Daoy (cell line): Measurements from ENCODE around the gene EIF5AL1. TPM values are rescaled to one million over a fixed set of nuclear protein-coding genes. Genes with fewer than 3 reads are reported as not detected.
A peak's percentile ranks its signal among the peaks of the same experiment; 100 is the strongest.
"Not testable (repeated sequence)": the region's sequence is repeated elsewhere in the genome, so short reads cannot be mapped to it uniquely, and the experiment has no call there.

ENCODE experiments used
- DNase-seq: peaks from one replicate; pipeline ENCODE4 v3.0.0-alpha.2; 2015; ENCODE audit warnings: low read depth
- total RNA-seq: library from RNA; depleted of rRNA; stranded (reverse); fragments of >200 nt; shearing (Covaris generic); gene quantifications from 2 replicates; pipeline ENCODE4 v1.2.3, GENCODE V29; 2014

EIF5AL1 gene
- total RNA-seq, 1 experiment from 2014 or later, result 0.57 TPM

DNA sequence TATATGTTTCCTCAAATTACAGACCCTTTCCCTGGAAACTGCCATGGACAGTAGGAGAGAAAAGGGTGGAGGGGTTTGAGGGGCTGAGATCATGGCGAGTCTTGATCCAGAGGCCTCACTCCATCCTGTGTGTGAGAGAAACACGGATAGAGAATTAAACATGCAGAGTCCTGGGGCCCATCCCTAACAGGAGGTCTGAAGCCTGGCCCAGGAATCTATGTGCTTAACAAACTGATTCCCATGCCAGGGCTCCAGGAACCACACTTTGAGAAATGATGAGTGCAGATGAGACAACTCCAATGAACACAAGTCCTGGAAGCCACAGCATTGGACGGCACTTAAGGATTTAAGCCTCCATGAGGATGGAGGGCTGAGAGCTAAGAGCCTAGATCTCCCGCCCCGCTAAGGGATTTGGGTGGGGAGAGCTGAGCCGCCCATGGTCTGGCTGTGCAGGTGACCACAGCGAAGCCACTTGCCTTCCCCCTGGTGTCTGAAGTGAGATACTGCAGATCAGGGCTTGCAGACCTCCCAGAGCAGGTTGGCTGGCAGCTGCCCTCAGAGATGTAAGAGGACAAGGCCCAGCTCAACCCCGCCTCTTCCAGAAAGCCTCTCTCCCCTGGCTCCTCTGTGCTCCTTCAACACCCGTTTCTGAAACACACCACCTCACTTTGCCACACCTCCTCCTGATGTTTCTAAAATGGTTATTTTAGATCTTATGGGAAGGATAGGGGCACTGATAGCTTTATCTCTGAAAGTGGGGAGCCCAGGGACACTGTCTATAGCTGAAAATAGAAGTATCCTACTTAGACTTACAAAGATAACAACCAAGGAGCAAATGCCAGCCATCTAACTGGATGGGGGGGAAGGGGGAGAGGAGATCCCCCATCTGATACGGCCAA, 24.8 kb upstream of the EIF5AL1 start:
- DNase-seq, result peak; percentile 65

DNA sequence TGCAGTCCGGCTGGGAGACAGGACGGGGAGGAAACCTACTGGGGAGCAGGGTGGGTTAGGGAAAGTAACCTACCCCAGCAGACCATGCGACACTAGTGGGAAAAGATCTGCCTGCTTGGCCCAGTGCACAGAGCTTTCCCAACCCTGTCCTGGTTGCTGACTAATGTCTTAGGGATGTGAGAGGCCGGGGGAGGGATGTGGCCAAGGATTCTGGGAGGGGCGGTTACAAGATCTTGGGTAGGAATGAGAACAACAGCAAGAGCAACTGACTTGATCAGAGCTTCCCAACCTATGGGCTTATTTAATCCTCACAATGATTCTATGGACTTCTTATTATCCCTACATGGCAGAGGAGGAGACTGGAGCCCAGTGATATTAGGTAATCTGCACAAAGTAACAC, 24.0 kb upstream of the EIF5AL1 start:
- peak; percentile 74 for DNase-seq

DNA sequence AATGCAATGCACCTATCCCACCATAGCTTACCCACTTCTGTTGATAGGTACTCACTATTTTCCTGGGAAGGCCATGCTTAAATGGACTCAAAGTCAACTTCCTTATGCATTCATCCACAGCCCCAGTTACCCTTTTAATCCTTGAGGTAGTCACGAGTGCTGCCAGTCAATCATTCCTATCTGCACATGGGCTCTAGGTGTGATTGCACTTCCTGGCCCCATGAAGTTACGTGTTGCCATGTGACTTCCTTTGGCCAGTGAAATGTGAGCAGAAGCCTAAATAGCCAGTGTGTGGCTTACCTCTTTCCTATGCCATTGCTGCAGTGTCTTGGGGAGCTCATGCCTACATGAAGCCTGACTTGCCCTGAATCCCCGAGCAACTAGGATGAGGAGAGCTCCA, 23.5 kb upstream of the EIF5AL1 start:
- DNase-seq, result no peak

DNA sequence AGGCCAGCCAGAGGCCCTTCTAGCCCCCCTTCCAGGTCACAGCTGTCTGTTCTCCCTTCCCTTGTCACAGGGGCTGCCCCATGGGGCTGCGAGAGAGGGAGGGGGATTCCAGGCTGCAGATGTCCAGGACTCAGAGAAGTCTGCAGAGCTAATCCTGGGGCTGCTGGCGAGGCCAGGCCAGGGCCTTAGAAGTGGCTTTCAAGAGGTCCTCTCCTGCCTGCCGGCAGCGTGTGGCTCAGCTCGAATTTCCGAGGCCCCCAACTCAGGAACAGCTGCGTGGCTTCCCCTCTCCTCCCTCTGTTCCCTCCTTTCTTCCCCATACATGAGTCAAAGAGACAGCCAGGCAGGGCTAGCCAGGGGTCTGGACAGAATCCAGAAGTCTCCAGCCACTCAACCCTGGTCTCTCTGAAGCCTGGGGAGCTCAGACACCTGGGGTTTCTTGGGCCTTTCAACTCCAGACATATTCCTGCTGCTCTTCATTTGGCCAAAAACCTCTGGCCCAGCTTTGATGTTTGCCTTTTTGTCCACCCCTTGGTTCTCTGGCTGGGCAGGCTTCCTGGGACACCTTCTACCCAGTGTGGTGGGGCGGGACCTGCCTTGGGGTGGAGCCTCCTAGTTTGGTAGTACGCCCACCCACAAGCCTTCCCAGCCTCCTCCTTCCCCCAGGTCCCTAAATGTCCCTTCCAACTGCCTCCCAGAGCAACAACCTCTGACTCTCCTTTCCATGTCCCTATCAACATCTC, 21.8 kb upstream of the EIF5AL1 start:
- DNase-seq, result no peak

DNA sequence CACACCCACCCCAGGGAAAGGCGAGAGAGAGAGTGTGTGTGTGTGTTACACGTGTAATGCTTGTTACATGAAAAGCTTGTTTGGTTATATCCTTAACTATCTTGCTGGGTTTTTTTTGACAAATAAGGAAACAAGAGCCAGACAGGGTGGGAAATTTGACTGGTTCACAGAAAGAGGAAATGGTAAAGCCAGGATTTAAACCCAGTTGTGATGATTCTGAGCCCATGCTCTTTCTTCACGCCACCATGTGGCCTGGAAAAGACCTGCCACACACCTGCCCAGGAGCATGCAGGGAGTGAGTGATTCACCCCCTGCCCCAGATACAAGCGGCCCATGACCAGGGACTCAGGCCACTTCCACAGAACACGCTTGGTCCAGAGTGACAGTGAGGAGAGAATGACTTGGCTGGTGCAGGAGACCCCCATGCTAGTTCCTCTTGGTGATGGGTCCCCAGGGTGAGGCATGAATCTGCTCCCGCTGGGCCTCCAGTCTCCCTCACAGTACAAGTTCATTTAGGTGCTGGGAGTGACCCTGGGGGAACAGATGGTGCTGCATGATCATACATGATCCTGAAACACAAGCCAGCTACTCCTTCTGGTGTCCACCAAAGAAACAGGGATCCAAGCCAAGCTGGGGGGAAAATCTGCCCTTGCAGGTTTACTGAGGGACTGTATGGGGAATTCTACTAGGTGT, 21.0 kb upstream of the EIF5AL1 start:
- DNase-seq, result no peak

DNA sequence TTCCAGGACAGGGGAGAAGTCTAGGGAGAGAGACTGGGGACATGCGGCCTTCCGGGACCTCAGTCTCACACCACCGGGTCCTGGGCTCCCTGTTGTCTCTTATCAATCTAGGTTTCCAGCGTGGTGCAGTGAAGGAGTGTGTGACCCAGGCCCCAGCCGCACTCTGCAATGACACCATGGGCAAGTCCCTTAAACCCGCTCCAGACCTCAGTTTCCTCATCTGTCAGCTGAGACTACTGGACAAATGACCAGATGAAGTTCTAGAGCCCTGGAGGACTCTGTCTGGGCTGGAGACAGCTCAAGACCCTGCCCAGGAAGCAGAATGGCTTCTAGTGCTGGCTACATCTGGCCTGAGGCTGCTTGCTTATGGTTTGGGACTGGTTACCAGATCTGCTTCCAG, 20.1 kb upstream of the EIF5AL1 start:
- no peak for DNase-seq

DNA sequence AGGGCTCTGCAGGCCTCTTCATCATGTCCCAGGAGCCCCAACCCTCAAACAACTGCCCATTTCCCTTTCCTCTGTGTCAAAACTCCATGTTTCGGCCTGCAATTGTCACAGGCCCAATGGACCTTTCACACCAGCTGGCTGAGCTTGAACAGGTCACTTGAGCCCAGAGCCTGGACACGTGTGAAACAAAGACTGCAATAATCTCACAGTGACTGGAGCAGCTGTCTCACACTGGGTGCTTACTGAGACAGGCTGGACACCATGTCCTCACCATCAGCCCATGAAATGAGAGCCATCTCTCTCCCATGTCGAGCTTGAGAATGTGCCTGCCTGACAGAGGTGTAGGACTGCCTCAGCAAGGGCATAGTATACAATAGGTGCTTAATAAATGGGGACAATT, 19.5 kb upstream of the EIF5AL1 start:
- DNase-seq, result no peak

DNA sequence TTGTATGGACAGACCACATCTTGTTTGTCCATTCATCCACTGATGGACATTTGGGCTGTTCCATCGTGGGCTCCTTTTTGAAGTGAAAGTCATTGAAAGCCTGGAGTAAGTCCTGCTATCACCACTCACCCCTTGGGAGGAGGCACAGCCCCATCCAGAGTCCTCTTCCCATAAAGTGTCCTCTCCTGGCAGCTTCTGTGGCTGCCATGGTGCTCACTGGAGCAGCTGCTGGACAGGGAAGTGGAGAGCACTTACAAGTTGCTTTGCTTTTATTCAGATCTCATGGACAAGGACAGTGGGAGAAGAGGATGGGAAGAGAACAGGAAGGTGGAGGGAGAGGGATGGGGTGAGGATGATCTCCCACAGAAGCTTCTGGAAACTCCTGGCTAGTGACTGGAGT, 18.5 kb upstream of the EIF5AL1 start:
- DNase-seq, result no peak

DNA sequence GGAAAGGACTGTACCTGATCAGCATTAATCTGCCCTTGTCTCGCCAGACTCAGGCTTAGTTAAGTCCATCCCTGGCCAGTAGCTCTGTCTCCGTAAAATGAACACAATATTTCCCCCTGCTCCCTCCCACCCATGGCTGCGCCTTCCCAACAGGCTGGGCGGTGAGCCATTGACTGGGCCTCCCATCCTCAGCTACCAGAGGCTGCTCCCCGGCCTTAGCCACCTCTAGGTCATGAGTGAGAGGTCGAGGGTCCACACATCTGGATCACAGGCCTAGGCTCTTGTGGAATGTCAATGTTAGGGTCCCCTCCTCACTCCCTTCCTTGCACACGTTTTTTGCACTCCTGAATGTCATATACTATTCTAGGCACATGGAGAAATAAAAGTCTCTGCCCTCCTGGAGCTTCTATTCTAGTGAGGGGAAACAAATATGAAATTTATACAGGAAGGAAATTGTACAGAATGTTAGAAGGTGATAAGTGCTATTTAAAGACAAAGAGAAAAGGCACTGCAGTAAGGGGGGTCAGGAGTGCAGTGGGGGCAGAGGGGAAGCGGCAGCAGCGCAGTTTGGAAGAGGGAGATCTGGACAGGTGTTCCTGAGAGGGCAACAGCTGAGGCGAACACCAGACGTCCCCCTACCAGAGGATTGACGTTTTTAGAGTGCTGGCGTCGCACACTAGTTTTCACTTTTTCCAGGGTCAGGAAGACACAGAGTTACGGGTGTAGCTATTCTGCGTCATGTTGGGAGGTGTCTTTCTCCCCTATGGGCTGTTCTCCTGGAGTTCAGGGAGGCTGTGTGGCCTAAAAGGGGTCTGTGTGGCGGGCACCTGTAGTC, 17.2 kb upstream of the EIF5AL1 start:
- no peak for DNase-seq

DNA sequence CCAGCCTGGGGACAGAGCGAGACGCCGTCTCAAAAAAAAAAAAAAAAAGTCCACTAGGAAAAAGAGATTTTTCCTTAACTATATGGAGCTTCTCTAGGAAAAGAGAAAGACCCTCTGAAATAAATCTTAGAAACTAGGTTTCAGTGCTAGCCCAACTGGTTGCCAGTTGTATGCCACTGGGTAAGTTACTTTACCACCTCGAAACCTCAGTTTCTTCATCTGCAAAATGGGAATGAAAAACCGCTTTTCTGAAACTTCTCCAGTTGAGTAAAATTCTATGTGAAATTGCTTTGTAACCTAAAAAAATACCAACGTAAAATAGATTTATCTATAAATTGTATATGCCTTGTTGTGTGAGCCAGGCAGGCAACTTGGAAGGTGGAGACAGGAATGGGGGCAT, 16.5 kb upstream of the EIF5AL1 start:
- no peak for DNase-seq

DNA sequence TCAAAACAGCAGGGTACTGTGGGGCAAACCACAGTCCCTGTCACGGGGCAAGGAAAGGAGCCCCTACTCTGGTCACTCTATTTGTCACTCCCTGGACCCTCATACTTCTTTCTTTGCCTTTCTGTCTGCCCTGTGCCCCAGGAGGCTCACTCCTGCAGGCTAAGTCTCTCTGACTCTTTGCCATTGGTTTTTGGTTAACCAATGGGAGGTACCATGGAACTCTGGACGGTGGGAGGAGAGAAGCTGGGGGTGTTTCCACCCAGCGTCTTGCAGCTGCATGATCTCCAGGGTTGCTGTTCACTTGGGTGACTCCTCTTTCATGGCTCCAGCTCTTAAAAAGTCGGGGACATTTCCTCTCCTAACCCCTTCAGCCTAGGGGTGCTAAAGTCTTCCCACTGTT, 15.4 kb upstream of the EIF5AL1 start:
- DNase-seq, result no peak

DNA sequence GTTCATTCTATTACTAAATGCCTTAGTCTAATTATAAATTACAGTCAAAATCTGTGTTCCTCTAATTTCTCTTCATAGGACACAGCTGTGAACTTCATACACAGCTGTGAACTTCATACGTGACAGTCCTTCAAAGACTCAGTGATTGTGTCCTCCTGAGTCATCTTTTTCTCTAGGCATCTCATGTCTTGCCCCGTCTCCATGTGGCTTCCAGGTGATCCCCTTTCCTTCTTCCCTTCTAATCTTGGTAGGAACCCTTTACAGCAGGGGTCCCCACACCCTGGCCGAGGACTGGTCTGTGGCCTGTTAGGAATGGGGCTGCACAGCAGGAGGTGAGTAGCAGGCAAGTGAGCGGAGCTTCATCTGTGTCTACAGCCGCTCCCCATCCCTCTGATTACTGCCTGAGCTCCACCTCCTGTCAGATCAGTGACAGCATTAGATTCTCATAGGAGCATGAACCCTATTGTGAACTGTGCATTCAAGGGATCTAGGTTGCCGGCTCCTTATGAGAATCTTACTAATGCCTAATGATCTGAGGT, 14.0 kb upstream of the EIF5AL1 start:
- DNase-seq, result no peak

DNA sequence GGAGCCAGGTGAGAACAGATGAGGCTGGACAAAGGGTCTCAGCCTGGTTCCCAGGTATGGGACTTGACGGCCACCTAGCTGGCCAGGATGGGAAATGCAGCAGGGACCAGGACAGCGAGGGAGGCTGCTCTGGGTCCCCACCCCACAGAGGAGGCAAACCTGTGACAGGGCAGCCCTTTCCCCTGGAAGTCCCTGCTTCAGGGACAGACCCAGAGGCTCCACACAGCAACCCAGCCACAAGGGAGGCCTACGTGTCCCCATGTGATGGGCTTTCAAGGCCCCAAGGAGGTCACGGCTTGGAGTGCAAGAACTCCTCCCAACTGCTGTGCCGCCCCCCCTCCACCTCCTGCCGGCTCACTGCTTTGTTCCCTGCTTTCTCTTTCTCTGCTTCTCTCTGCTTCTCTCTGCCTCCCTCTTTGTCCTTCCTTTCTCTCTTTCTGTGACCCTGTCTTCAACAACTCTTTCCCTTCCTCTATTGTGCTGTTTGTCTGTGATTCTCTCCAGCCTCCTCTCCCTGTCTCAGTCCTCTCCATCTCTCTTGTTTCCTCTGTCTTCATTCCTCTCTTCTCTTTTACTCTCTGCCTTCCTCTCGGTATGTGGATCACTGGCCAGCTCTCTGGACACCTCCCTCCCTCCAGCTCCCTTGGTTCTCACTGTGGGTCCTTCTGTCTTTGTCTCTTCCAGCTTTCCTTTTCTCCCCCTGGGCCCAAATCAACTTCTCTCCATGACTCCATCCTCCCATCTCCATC, 9.6 kb upstream of the EIF5AL1 start:
- DNase-seq, result peak; percentile 35

DNA sequence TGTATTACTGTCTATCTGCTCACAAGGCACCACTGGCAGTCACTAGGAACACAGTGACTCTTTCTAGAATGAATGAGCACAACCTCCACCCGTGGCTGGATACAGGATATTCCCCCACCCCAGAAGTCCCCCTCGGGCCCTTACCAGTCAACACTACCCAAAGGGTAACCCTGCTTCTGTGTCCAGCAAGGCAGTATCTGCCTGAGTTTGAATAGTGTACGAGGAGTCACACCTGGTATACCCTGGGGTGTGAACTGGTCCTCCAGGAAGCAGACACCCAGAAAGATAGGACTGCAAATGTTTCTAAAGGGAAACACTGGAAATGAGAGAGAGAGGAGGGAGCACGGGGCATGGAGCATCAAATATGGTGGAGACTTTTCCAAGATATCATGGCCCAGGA, 8.5 kb upstream of the EIF5AL1 start:
- DNase-seq, result not testable (repeated sequence)

DNA sequence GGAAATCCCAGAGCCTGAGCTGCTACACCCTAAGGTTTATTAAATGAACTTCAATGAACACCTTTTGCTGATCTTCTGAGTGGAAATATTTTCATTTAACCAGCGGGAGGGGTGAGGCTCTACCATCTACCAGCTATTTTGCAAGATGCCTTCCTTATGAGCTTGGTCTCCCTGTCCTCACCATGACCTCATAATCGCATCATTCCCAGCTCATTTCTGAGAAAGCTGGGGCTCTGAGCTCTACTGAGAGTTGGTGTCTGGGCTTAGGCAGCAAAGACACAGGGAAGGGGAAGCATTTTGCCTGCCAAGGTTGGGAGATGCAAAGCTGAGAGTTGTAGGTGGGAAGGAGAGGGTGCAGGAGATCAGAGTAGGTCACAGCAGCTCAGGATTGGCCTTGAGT, 7.8 kb upstream of the EIF5AL1 start:
- DNase-seq, result not testable (repeated sequence)

DNA sequence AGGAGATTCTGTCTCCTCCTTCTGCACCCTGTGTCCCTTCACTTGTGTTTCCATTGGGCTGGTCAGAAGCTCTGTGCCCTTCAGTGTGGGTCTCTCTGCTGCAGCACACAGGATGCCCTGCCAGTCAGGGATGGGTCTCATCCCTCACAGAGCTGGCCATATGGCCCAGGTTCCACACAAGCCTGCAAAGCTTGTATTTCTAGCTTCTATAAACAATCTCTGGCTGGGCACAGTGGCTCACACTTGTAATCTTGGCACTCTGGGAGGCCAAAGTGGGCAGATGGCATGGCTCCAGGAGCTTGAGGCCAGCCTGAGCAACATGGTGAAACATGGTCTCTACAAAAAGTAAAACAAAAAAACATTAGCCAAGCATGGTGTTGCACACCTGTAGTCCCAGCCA, 7.0 kb upstream of the EIF5AL1 start:
- not testable (repeated sequence) for DNase-seq

DNA sequence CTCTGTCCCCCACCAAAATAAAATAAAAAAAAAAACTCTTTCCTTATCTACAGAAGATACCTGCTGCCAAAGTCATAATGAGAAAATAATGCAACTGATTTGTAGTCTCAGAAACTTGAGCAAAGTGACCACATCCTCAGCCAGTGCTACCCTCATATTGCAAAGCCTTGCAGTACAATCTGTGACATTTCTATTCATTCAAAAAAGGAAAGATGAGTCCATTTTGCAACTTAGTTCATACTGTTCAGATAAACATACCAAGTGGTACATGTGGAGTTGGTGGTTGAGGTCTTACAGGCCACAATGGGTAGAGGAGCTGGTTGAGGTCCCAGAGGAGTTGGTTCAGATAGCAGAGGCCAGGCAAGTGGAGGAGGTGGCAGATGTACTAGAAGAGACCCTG, 6.5 kb upstream of the EIF5AL1 start:
- DNase-seq, result no peak

DNA sequence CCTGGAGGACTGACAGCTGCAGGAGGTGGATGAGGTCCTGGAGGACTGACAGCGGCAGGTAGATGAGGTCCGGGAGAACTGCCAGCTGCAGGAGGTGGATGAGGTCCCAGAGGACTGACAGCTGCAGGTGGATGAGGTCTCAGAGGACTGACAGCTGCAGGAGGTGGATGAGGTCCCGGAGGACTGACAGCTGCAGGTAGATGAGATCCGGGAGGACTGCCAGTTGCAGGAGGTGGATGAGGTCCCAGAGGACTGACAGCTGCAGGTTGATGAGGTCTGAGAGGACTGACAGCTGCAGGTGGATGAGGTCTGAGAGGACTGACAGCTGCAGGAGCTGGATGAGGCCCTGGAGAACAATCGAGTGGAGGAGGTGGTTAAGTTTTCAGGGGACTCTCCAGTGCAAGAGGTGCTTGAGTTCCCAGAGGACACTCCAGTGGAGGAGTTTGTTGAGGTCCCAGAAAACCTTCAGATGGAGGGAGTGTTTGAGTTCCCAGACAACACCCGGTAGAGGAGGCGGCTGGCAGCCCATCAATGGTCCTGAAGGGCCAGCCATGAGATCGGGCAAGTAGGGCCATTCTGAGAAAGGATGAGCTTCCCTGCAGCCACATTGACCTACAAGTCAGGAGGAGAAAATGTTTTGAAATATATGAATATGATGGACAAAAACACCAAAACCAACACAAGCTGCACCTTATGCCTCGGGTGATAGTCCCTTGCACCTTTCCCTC, 4.7 kb upstream of the EIF5AL1 start:
- DNase-seq, result no peak

DNA sequence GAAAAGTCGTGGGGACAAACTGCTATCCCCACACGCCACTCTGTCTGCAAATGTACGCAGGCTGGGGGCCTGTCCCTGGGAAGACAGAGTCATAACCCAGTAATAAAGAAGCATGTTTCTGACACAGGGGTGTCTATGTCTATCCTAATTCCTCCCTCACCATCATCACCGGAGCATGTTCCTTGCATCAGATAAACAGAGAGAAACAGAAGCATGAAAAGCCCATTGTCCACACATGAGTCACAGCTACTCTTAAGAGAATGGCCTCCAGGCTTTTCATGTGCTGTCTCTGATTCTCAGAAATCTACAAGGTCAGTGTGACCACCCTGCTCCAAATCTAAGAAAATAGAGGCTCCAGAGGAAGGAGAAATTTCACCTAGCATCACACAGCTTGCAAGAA, 4.1 kb upstream of the EIF5AL1 start:
- not testable (repeated sequence) for DNase-seq
